H9 (cell line): ENCODE data around the gene PPIF. TPM values are rescaled to one million over a fixed set of nuclear protein-coding genes. Genes with fewer than 3 reads are reported as not detected.

Source experiments
- DNase-seq: peaks from one replicate; pipeline ENCODE4 v3.0.0-alpha.2; 2017
- H2AFZ ChIP-seq: one replicate; pipeline ENCODE4 v1.6.1; 2013; ENCODE audit warnings: mild to moderate bottlenecking, low read length, control low read depth, moderate library complexity
- H2AK5ac ChIP-seq: 2 replicates; pipeline ENCODE4 v1.6.1; 2013; ENCODE audit warnings: low read length, control low read depth, mixed read lengths; ENCODE audit not compliant: insufficient read length
- H2BK120ac ChIP-seq: one replicate; pipeline ENCODE4 v1.6.1; 2013; ENCODE audit warnings: low read depth, mild to moderate bottlenecking, low read length, control low read depth, inconsistent platforms; ENCODE audit not compliant: poor library complexity, severe bottlenecking
- H2BK12ac ChIP-seq: 2 replicates; pipeline ENCODE4 v1.6.1; 2013; ENCODE audit warnings: low read length, control low read depth, mixed read lengths, low read depth; ENCODE audit not compliant: insufficient read length
- H2BK15ac ChIP-seq: 2 replicates; pipeline ENCODE4 v1.6.1; 2013; ENCODE audit warnings: low read depth, low read length, control low read depth
- H2BK20ac ChIP-seq: one replicate; pipeline ENCODE4 v1.6.1; 2013; ENCODE audit warnings: low read depth, mild to moderate bottlenecking, low read length, control low read depth, inconsistent platforms; ENCODE audit not compliant: poor library complexity, severe bottlenecking
- H2BK5ac ChIP-seq: 2 replicates; pipeline ENCODE4 v1.6.1; 2013; ENCODE audit warnings: low read length, control low read depth, mixed read lengths; ENCODE audit not compliant: insufficient read length
- H3K14ac ChIP-seq: 2 replicates; pipeline ENCODE4 v1.6.1; 2013; ENCODE audit warnings: low read length, control low read depth; ENCODE audit not compliant: insufficient read depth
- H3K18ac ChIP-seq: 2 replicates; pipeline ENCODE4 v1.6.1; 2013; ENCODE audit warnings: low read depth, mild to moderate bottlenecking, mixed read lengths, low read length, control low read depth; ENCODE audit not compliant: insufficient read length
- H3K23ac ChIP-seq: 2 replicates; pipeline ENCODE4 v1.6.1; 2013; ENCODE audit warnings: low read length, control low read depth, mixed read lengths, low read depth; ENCODE audit not compliant: insufficient read length
- H3K23me2 ChIP-seq: 2 replicates; pipeline ENCODE4 v1.6.1; 2013; ENCODE audit warnings: low read depth, mild to moderate bottlenecking, mixed read lengths, low read length, control low read depth; ENCODE audit not compliant: insufficient read length, poor library complexity, severe bottlenecking
- H3K27ac ChIP-seq: 2 replicates; pipeline ENCODE4 v1.5.1; 2013; ENCODE audit warnings: low read length, control low read depth, mixed read lengths, low read depth; ENCODE audit not compliant: insufficient read length
- H3K27me3 ChIP-seq: 2 replicates; pipeline ENCODE4 v1.6.1; 2013; ENCODE audit warnings: low read length, control low read depth, inconsistent platforms; ENCODE audit not compliant: insufficient read depth
- H3K4ac ChIP-seq: 2 replicates; pipeline ENCODE4 v1.6.1; 2013; ENCODE audit warnings: low read depth, mild to moderate bottlenecking, control low read depth, inconsistent platforms, low read length, moderate library complexity
- H3K4me1 ChIP-seq: 2 replicates; pipeline ENCODE4 v1.6.1; 2013; ENCODE audit warnings: low read length, control low read depth, inconsistent platforms; ENCODE audit not compliant: insufficient read depth
- H3K4me2 ChIP-seq: 2 replicates; pipeline ENCODE4 v1.6.1; 2013; ENCODE audit warnings: low read length, control low read depth, mixed read lengths; ENCODE audit not compliant: insufficient read length, insufficient read depth
- H3K56ac ChIP-seq: 2 replicates; pipeline ENCODE4 v1.6.1; 2013; ENCODE audit warnings: low read depth, mild to moderate bottlenecking, mixed read lengths, low read length, control low read depth; ENCODE audit not compliant: insufficient read length
- H3K79me1 ChIP-seq: 2 replicates; pipeline ENCODE4 v1.6.1; 2013; ENCODE audit warnings: low read depth, mild to moderate bottlenecking, moderate library complexity, low read length, control low read depth, inconsistent platforms; ENCODE audit not compliant: insufficient read depth, poor library complexity, severe bottlenecking
- H3K79me2 ChIP-seq: 2 replicates; pipeline ENCODE4 v1.6.1; 2013; ENCODE audit warnings: low read length, control low read depth, inconsistent platforms; ENCODE audit not compliant: insufficient read depth
- H3K9ac ChIP-seq: 2 replicates; pipeline ENCODE4 v1.6.1; 2013; ENCODE audit warnings: low read length, control low read depth, mixed read lengths; ENCODE audit not compliant: insufficient read length; ENCODE audit errors: extremely low read depth
- H3K9me3 ChIP-seq: one replicate; pipeline ENCODE4 v1.6.1; 2013; ENCODE audit warnings: low read depth, low read length, inconsistent platforms; ENCODE audit not compliant: control insufficient read depth
- H3T11ph ChIP-seq: one replicate; pipeline ENCODE4 v1.6.1; 2013; ENCODE audit warnings: mild to moderate bottlenecking, low read length, control low read depth, inconsistent platforms
- H4K20me1 ChIP-seq: one replicate; pipeline ENCODE4 v1.6.1; 2013; ENCODE audit not compliant: control insufficient read depth, insufficient read length, insufficient read depth
- H4K5ac ChIP-seq: 2 replicates; pipeline ENCODE4 v1.6.1; 2013; ENCODE audit warnings: low read depth, mild to moderate bottlenecking, mixed read lengths, low read length, control low read depth; ENCODE audit not compliant: insufficient read length
- H4K8ac ChIP-seq: replicated peaks from 2 replicates; pipeline ENCODE4 v1.6.1; 2013; ENCODE audit warnings: low read length, control low read depth, mixed read lengths, low read depth; ENCODE audit not compliant: insufficient read length
- H4K91ac ChIP-seq: 2 replicates; pipeline ENCODE4 v1.6.1; 2013; ENCODE audit warnings: low read depth, mild to moderate bottlenecking, moderate library complexity, mixed read lengths, low read length, control low read depth; ENCODE audit not compliant: insufficient read length
- H3K27ac Mint-ChIP-seq, 3 experiments: 2 replicates in 2 of 3; 3 replicates in 1 of 3; pipeline ENCODE4 v1.8.0; 2020 to 2021; ENCODE audit warnings: mixed read lengths in 3 of 3, mild to moderate bottlenecking in 1 of 3, moderate library complexity in 1 of 3
- H3K27me3 Mint-ChIP-seq: 2 replicates; pipeline ENCODE4 v1.8.0; 2021; ENCODE audit warnings: low read depth, mild to moderate bottlenecking, moderate library complexity, mixed read lengths
- H3K36me3 Mint-ChIP-seq, 3 experiments: 2 replicates in 2 of 3; 3 replicates in 1 of 3; pipeline ENCODE4 v1.8.0; 2020 to 2021; ENCODE audit warnings: low read depth in 3 of 3, mixed read lengths in 3 of 3; ENCODE audit not compliant: insufficient read depth in 1 of 3
- H3K4me1 Mint-ChIP-seq, 2 experiments: 2 replicates each; pipeline ENCODE4 v1.8.0; 2020; ENCODE audit warnings: mixed read lengths in 2 of 2
- H3K4me3 Mint-ChIP-seq, 2 experiments: 2 replicates in 1 of 2; 3 replicates in 1 of 2; pipeline ENCODE4 v1.8.0; 2020 to 2021; ENCODE audit warnings: mild to moderate bottlenecking in 2 of 2, mixed read lengths in 2 of 2, moderate library complexity in 1 of 2
- H3K9me3 Mint-ChIP-seq, 2 experiments: 2 replicates in 1 of 2; 3 replicates in 1 of 2; pipeline ENCODE4 v1.8.0; 2020; ENCODE audit warnings: mild to moderate bottlenecking in 2 of 2, mixed read lengths in 2 of 2, moderate library complexity in 1 of 2
- WGBS: extraction: QIAGEN DNeasy Blood & Tissue Kit; methylation state at CpG from one replicate; pipeline ENCODE4 v1.1.7; 2013; ENCODE audit warnings: missing lambda C conversion rate, low lambda C conversion rate, mixed read lengths; ENCODE audit not compliant: insufficient read length; ENCODE audit errors: extremely low coverage; 5-methylcytosine and 5-hydroxymethylcytosine counted together
- total RNA-seq: library from RNA; stranded (reverse); gene quantifications from 2 replicates; pipeline ENCODE4 v1.2.1, GENCODE V29; 2021
- TF ChIP-seq, protein P1 (sequence below): fragments of 200-600 bp; sonication (generic); conservative IDR thresholded peaks from 3 replicates; pipeline ENCODE4 v1.8.0; 2021; ENCODE audit warnings: antibody characterized with exemption, mild to moderate bottlenecking

Gene PPIF
- total RNA-seq, 1 experiment from 2014 or later = 79.7 TPM

DNA sequence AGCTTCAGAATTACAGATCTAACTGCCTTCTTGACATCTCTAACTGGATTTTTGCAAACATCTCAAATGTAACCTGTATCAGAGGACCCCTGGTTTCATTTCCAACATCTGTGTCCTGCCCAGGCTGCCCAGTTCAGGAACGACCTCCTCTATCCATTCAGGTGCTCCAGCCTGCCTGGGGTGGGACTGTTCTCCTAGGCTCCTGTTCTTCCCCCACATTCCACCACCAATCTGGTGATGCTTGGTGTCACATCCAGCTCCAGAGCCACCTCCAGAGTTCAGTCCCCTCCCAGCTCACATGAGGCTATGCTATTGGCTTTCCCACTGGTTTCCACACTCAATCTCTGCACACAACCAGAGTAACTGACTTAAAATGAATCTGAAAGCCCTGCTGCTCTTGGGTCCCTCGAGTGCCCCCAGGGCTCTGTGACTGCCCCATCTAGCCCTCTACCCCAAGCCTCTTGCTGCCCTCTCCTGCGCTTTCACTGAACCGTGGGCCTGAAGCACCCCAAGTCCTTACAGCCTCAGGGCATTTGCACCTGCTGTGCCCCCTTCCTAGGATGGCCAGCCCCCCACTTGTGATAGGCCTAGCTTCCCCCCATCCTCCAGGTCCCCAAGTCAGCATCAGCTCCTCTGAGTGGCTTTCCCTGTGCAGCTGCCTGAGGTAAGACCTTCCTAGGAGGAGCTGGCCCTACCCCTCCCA, 46.1 kb downstream of the PPIF start:
- Mint-ChIP-seq H3K27me3 (peaks cover 3% of the 10 kb centered on the region), H3K36me3 (peaks cover 0 to 2% (median 0%) of the 10 kb centered on the region in 3 experiments; a peak in 2 of 7 replicates), H3K27ac (peak overlapping the region in 2 of 3 experiments; percentile 23 to 24; a peak in 1 of 7 replicates), H3K4me1 (peaks cover 0 to under 1% of the 10 kb centered on the region in 2 experiments; a peak in 1 of 4 replicates), H3K9me3 (no peaks in the 10 kb centered on the region), H3K4me3 (no peak overlapping the region)
- Histone ChIP-seq H4K5ac (no peak overlapping the region), H2BK5ac (no peak overlapping the region), H3K18ac (no peak overlapping the region), H2AK5ac (no peak overlapping the region), H3K79me2 (no peaks in the 10 kb centered on the region), H2AFZ (no peak overlapping the region), H3K9me3 (no peaks in the 10 kb centered on the region), H2BK120ac (no peak overlapping the region), H2BK15ac (no peak overlapping the region), H3K23ac (no peak overlapping the region), H4K91ac (no peak overlapping the region), H3T11ph (no peak overlapping the region), H3K4ac (no peak overlapping the region), H2BK12ac (no peak overlapping the region), H3K79me1 (no peaks in the 10 kb centered on the region), H2BK20ac (no peak overlapping the region), H3K27me3 (no peaks in the 10 kb centered on the region), H3K56ac (no peak overlapping the region), H4K20me1 (no peaks in the 10 kb centered on the region), H3K14ac (no peak overlapping the region; the same call in 1 of the 2 replicates), H3K4me2 (no peak overlapping the region), H3K27ac (no peak overlapping the region), H3K4me1 (no peaks in the 10 kb centered on the region), H4K8ac (no peak overlapping the region), H3K9ac (no peak overlapping the region), H3K23me2 (no peaks in the 10 kb centered on the region)
- WGBS = no CpG with 5 or more reads among the region's 4 CpGs
- DNase-seq = no peak
- TF ChIP-seq, protein P1, sequence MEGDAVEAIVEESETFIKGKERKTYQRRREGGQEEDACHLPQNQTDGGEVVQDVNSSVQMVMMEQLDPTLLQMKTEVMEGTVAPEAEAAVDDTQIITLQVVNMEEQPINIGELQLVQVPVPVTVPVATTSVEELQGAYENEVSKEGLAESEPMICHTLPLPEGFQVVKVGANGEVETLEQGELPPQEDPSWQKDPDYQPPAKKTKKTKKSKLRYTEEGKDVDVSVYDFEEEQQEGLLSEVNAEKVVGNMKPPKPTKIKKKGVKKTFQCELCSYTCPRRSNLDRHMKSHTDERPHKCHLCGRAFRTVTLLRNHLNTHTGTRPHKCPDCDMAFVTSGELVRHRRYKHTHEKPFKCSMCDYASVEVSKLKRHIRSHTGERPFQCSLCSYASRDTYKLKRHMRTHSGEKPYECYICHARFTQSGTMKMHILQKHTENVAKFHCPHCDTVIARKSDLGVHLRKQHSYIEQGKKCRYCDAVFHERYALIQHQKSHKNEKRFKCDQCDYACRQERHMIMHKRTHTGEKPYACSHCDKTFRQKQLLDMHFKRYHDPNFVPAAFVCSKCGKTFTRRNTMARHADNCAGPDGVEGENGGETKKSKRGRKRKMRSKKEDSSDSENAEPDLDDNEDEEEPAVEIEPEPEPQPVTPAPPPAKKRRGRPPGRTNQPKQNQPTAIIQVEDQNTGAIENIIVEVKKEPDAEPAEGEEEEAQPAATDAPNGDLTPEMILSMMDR = no peak
